HepG2 (cell line): ENCODE results near the gene BCAP29.

ENCODE experiments used
- CREB3 ChIP-seq: sonication (generic); formaldehyde crosslinking; IDR thresholded peaks from 2 replicates; pipeline ENCODE4 v1.5.0; 2020; ENCODE audit warnings: missing genetic modification reagents
- CTCF ChIP-seq: sonication (generic); formaldehyde crosslinking; IDR thresholded peaks from 2 replicates; pipeline ENCODE4 v1.5.0; 2020; ENCODE audit warnings: mild to moderate bottlenecking, missing genetic modification reagents, moderate library complexity
- POLR2AphosphoS5 ChIP-seq: IDR thresholded peaks from 2 replicates; pipeline ENCODE4 v1.6.1; 2012; ENCODE audit warnings: low read depth, low read length
- ZNF354B ChIP-seq: sonication (generic); formaldehyde crosslinking; IDR thresholded peaks from 2 replicates; pipeline ENCODE4 v1.8.0; 2022; ENCODE audit warnings: mild to moderate bottlenecking, missing genetic modification reagents
- ZNF740 ChIP-seq: sonication (generic); formaldehyde crosslinking; IDR thresholded peaks from 2 replicates; pipeline ENCODE4 v1.4.0; 2020; ENCODE audit warnings: missing genetic modification reagents

- no peak for TF ChIP-seq ZNF354B (CRISPR knock-in tag)
- TF ChIP-seq CTCF = no peak
- no peak for TF ChIP-seq CREB3 (CRISPR knock-in tag)
- no peak for TF ChIP-seq ZNF740 (CRISPR knock-in tag)
- no peak for TF ChIP-seq POLR2AphosphoS5
Observed at GRCh38 chr7:107544848-107545591, 35.0 kb upstream of the BCAP29 start.
